ENCODE results near the gene RBP2.

Gene RBP2

GRCh38 chr3:139521816-139522215 lies 45.5 kb upstream of the RBP2 start:
- Histone ChIP-seq H3K9me3 (ENCODE audit: control insufficient read depth, low read length) (no peaks in the 10 kb centered on the region), H3K4me3 (ENCODE audit: low read depth, low read length) (no peak overlapping the region), H3K4me2 (ENCODE audit: low read length) (no peak overlapping the region), H3K79me2 (no peaks in the 10 kb centered on the region), H3K9ac (no peak overlapping the region), H3K4me1 (no peaks in the 10 kb centered on the region), H2AFZ (no peak overlapping the region), H3K27me3 (ENCODE audit: control insufficient read depth, insufficient read depth, low read length) (no peaks in the 10 kb centered on the region), H3K36me3 (ENCODE audit: control insufficient read depth, insufficient read depth, low read length) (no peaks in the 10 kb centered on the region), H3K27ac (no peak overlapping the region)
- no peak for TF ChIP-seq CTCF (IDR thresholded peaks at IDR 0.05)

DNA sequence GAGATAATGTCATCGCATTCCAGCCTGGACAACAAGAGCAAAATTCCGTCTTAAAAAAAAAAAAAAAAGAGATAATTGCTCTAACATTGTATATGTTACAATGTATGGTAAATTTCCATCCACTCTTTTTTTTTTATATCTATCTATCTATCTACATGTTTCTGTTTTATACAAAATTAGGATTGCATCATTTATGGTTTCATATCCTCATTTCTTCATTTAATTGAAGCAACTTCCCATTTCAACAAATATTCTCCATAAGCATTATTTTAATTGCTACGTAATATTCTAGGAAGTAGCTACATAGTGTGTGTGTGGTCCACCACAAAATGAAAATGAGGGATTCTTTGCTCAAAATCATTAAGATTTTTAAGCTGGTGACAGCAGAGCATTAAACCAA lies 44.8 kb upstream of the RBP2 start:
- H2AFZ ChIP-seq = no peak overlapping the region
- no peak overlapping the region for H3K27ac ChIP-seq

DNA sequence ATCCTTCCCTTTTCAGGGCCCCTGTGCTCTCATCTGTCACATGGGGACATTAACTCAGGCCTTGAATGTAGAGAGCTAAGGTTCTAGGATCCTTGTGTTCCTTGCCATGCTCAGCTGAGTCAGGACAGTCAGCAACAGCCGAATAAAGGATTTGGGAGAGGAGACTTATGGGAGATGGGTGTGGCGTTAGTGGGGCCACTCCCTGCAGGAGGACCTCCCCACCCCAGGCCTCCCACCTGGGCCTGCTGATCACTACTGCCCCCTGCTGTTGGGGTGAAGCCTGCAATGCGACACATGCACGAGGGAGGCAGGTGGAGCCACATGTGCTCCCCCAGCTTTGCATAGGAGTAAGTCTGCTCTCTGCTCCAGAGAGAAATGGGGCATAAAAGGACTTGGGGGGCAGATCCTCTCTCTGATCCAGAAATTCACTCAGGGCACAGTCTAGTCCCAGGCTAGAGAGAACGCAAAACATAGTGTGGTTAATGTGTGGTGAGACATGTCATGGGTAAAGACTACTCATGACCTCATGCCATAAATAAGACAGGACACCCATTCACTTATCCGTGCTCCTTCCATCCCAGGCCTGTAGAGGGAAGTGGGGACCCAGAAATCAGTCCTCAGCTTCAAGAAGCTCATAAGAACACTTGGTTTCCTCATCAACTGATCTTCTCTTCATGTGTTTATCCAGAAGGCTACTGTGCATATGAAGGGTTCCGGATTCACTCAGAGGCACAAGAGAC lies 43.9 kb upstream of the RBP2 start:
- Histone ChIP-seq H3K4me2 (ENCODE audit: low read length) (no peak overlapping the region), H3K27me3 (ENCODE audit: control insufficient read depth, insufficient read depth, low read length) (no peaks in the 10 kb centered on the region), H3K4me1 (no peaks in the 10 kb centered on the region), H3K9ac (no peak overlapping the region), H3K36me3 (ENCODE audit: control insufficient read depth, insufficient read depth, low read length) (no peaks in the 10 kb centered on the region), H3K9me3 (ENCODE audit: control insufficient read depth, low read length) (no peaks in the 10 kb centered on the region), H3K4me3 (ENCODE audit: low read depth, low read length) (no peak overlapping the region), H3K27ac (no peak overlapping the region), H3K79me2 (no peaks in the 10 kb centered on the region), H2AFZ (peak overlapping the region; percentile 47)
- TF ChIP-seq CTCF (IDR thresholded peaks at IDR 0.05) = peak; percentile 46

More for the DNA sequence above, 44.8 kb upstream of the RBP2 start:
- no peak overlapping the region for H3K4me2 ChIP-seq (ENCODE audit: low read length)
- H3K9ac ChIP-seq = no peak overlapping the region
- H3K4me1 ChIP-seq = no peaks in the 10 kb centered on the region
- H3K79me2 ChIP-seq = no peaks in the 10 kb centered on the region
- no peaks in the 10 kb centered on the region for H3K27me3 ChIP-seq (ENCODE audit: control insufficient read depth, insufficient read depth, low read length)
- no peak for TF ChIP-seq CTCF (IDR thresholded peaks at IDR 0.05)
- H3K36me3 ChIP-seq (ENCODE audit: control insufficient read depth, insufficient read depth, low read length) = no peaks in the 10 kb centered on the region
- H3K9me3 ChIP-seq (ENCODE audit: control insufficient read depth, low read length) = no peaks in the 10 kb centered on the region
- no peak overlapping the region for H3K4me3 ChIP-seq (ENCODE audit: low read depth, low read length)

GRCh38 chr3:139518926-139519842 lies 42.9 kb upstream of the RBP2 start:
- no peaks in the 10 kb centered on the region for H3K79me2 ChIP-seq
- no peak overlapping the region for H3K4me3 ChIP-seq (ENCODE audit: low read depth, low read length)
- H3K4me2 ChIP-seq (ENCODE audit: low read length) = no peak overlapping the region
- no peaks in the 10 kb centered on the region for H3K4me1 ChIP-seq
- no peak overlapping the region for H2AFZ ChIP-seq
- no peak for TF ChIP-seq CTCF (IDR thresholded peaks at IDR 0.05)
- H3K27ac ChIP-seq = no peak overlapping the region
- no peaks in the 10 kb centered on the region for H3K27me3 ChIP-seq (ENCODE audit: control insufficient read depth, insufficient read depth, low read length)
- no peaks in the 10 kb centered on the region for H3K36me3 ChIP-seq (ENCODE audit: control insufficient read depth, insufficient read depth, low read length)
- H3K9ac ChIP-seq = no peak overlapping the region
- no peaks in the 10 kb centered on the region for H3K9me3 ChIP-seq (ENCODE audit: control insufficient read depth, low read length)

All from parathyroid adenoma (tissue), 2 donors.